Measurements from ENCODE around the gene GAS7.
"Not testable (repeated sequence)": the region's sequence is repeated elsewhere in the genome, so short reads cannot be mapped to it uniquely, and the experiment has no call there.

The GAS7 gene

GRCh38 chr17:10045871-10046658 is 152.3 kb downstream of the GAS7 start:
- no peak for DNase-seq

GRCh38 chr17:10042589-10043244 is 155.7 kb downstream of the GAS7 start:
- DNase-seq, result no peak

GRCh38 chr17:10041916-10042588 is 156.4 kb downstream of the GAS7 start:
- no peak for DNase-seq

- DNase-seq, result no peak
Measured at GRCh38 chr17:10041287-10041612, 157.2 kb downstream of the GAS7 start.

GRCh38 chr17:10036511-10037061 is 161.8 kb downstream of the GAS7 start:
- DNase-seq, result no peak

GRCh38 chr17:10035885-10036284 is 162.5 kb downstream of the GAS7 start:
- no peak for DNase-seq

GRCh38 chr17:10034719-10035475 is 163.5 kb downstream of the GAS7 start:
- DNase-seq, result no peak

- DNase-seq, result no peak
Measured at GRCh38 chr17:10033959-10034358, 164.4 kb downstream of the GAS7 start.

GRCh38 chr17:10033449-10033848 is 165.0 kb downstream of the GAS7 start:
- DNase-seq, result no peak

- no peak for DNase-seq
Measured at GRCh38 chr17:10032118-10032852, 166.1 kb downstream of the GAS7 start.

GRCh38 chr17:10031606-10032005 is 166.8 kb downstream of the GAS7 start:
- no peak for DNase-seq

- no peak for DNase-seq
Measured at GRCh38 chr17:10031127-10031526, 167.3 kb downstream of the GAS7 start.

GRCh38 chr17:10029129-10029528 is 169.3 kb downstream of the GAS7 start:
- no peak for DNase-seq

GRCh38 chr17:10025976-10026901 is 172.2 kb downstream of the GAS7 start:
- DNase-seq, result no peak

- DNase-seq, result no peak
Measured at GRCh38 chr17:10025224-10025623, 173.2 kb downstream of the GAS7 start.

- DNase-seq, result no peak
Measured at GRCh38 chr17:10022416-10022815, 176.0 kb downstream of the GAS7 start.

GRCh38 chr17:10021272-10021984 is 177.0 kb downstream of the GAS7 start:
- DNase-seq, result no peak

GRCh38 chr17:10019941-10020451 is 178.4 kb downstream of the GAS7 start:
- DNase-seq, result no peak

GRCh38 chr17:10018461-10018891 is 179.9 kb downstream of the GAS7 start:
- DNase-seq, result no peak

- DNase-seq, result not testable (repeated sequence)
Measured at GRCh38 chr17:10016958-10017570, 181.3 kb downstream of the GAS7 start.

Measured in NCI-H2081 treated with DMSO at 0.1 percent for 48 hours (cell line).